HG02763 (cell line): ENCODE data around the gene PAXIP1.

Experiments
- ATAC-seq: cut with Tn5 transposase; IDR thresholded peaks from one replicate; pipeline ENCODE4 v1.9.1; 2021; ENCODE audit warnings: mild to moderate bottlenecking, moderate library complexity; ENCODE audit not compliant: unreplicated experiment

The PAXIP1 gene

DNA sequence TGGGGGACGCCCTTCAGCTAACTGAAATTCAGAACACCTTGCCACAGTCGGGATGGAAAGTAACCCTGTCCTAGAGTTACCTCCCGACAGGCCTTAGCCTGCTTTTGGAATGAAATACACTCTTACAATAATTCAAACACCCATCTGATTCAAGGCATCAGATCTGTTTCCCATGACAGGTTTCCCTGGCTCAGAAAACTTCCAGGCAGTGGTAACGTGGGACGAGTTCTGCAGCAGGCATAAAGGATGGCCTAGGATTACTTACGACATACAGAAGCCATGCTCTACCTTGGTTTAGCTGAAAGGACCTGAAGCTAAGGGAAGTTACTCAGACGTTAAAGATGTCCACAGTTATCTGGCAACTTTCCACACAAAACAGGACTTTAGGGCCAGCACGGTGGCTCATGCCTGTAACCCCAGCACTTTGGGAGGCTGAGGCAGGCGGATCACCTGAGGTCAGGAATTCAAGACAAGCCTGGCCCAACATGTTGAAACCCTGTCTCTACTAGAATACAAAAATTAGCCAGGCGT, 5.0 kb downstream of the PAXIP1 start:
- no peak for ATAC-seq

DNA sequence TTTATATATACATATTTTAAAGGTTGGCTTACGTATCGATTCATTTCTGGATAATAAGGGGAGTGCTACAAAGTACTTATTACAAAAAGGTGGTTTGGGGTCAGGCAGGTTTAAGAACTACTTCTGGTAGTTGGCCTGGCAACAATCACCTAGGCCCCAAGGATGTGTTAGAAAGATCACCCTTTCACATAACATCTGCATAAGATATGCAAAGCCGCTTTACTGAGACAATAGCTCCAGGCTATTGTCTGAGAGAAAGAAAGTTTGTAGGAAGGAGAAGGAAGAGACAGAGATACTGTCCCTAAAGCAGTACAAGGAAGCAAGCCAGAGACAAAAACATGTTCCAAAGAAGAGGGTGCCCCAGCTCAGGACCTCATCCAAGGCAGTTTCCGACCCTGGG, 6.2 kb downstream of the PAXIP1 start:
- ATAC-seq = no peak

DNA sequence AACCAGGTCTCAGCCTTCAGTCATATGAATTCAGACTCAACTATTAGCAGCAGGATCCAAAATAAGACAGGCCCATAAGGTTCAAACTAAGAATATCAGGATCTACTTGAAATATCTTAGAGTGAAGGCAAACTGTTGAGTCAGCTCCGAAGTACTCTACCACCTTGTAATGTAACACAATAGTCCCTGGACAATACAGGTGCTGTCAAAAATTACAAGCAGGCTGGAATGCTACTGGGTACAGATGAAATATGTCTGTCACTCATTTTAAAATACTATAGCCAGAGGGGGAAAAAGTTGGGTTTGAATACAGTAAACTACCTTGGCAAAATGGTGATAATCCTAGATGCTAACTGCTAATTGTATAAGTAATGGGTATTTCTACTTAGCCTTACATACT, 6.8 kb downstream of the PAXIP1 start:
- no peak for ATAC-seq

DNA sequence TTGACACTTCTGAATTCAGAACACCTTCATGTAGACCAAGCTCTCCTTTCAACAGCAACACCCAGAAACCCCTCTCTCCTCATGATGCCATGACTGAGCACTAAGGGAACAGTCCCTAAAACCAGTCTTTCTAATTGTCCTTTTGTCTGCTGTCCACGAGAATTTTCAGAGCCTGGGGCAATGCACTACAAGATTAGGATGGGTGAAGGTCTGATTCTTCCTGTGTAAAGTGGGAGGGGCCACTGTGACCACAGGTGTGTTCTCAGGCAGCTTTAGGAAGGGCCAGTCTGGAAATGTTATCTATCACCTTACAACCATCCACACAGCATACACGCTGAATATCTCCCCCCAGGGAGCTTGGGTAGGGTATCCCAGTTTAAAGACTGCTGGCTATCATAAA, 7.9 kb downstream of the PAXIP1 start:
- ATAC-seq = no peak

DNA sequence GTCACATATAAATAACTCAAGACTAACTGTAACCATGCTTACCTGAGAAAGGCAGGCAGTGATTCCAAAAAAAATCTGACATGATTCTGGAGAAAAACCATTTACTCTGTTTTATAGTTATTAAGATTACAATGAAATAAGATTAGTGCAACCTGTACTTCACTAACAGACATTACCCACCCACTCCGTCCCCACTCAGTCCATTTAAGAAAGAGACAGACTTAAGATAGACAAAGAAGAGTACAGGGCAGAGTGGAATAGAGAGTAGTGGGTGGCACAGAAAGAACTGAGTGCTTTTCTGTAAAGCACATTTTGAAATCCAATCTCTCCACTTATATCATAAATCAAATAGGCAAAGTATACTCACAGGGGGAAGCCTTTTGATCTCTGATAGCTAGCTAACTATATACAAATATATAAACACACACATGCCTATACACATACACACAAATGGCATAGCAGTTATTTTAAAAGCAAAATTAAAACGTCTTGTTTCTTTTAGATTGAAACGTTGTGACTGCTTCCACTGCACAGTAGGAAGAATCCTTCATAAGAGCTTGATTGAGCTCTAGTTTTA, 11.9 kb downstream of the PAXIP1 start:
- no peak for ATAC-seq

DNA sequence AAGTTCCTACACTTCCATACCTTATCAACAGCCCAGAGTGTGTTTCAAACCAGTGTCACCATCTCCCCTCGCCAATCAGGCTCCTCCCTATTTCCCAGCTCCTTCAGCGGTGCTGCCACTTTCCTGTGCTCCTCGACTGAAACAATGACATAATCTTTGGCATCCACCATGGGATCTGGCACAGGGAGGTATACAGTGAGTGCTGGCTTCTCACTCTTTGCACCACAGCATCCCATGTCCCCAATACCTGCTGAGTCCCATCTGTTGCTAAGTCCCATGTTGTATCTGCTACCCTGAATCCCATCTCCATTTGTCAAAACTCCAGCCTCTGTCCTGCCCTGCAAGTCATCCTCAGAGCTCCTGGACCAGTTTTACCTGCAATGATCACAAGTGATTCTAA, 15.4 kb downstream of the PAXIP1 start:
- ATAC-seq = no peak

DNA sequence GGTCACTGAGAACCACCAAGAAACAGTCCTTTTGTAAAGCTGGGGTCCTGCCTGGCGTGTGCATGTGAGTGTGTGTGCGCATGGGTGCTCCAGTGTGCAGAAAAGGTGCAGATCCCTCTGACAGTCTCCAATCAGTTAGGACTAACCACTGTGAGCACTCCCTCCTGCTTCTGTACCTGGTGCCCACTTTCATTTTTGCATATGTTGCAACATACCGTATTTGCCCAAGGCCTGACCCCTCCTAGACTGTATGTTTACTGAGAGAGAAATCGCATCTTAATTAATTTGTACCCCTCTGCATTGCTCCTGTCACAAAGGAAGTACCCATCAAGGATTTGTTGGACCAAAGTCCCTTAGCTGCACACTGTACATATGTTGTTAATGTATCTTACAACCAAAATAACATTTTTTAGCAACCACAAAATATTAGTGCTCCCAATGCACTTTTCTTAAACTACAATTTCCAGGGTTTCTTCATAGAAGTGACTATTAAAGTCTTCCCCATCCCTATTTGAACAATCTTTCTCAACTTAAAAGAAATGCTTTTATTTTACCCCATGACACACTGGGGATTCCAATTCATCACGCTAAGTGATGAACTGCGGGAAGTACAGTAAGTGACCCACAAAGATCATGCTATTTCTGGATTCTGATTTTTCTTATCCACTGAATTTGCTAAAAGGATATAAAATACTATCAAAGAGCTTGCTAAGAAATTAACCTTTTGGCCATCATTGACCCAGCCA, 16.6 kb downstream of the PAXIP1 start:
- ATAC-seq = no peak

DNA sequence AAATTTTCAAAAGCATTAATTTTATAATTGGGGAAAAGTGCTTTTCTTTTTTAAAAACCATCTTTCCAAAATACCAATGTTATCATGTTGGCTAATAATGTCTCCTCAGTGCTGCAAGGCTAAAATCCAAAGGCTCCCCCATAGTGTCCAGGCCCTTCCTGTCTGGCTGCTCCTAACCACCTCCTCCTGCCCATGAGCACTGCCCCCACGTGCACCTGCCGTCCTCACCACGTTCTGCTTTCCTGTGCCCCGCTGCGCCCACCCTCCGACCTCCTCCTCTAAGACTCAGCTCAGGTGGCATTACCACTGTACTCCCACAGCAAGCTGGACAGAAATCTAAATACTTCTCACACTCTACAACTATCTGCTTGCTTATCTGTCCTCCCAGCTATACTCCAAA, 17.7 kb downstream of the PAXIP1 start:
- no peak for ATAC-seq

DNA sequence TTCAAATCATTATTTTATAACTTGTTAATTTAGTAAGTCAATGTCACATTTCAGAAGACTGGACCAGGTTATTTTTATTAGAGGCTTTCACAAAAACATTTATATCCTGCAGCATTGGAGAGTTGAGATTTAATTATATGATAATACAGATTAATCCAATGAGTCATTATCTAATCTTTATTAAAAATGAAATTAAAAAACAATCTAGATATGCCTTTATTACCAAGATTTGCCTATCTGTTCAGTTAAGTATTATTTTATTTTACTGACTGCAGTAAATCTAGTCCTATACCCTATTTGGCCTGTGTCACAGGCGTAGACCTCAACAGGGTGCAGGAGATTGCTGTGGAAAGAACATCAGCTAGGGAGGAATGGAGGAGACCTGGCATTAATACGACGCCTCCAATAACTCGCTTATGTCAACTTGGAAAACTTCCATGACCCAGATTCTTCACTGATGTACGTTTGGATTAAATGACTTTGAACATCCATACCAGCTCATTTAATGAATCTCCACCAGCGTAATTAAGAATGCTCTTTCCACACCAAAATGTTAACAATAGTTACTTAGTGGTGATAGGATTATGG, 18.2 kb downstream of the PAXIP1 start:
- no peak for ATAC-seq

DNA sequence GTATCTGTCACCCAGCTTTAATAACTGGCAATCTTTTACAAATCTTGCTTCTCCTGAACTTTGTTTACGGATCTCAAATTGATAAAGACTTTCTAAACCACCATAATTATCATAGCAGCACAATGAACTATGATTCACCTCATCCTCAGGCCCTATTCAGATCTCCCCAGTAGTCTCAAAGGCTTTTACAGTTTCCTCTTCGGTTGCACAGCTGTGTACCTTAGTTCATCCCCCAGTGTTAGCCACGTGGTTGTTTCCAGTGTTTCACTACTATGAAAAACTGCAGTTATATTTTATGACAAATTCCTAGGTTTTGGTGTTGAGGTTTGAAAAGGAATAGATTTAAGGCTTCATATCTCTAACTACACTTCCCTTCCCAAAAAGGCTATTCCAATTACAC, 24.9 kb downstream of the PAXIP1 start:
- ATAC-seq = no peak

DNA sequence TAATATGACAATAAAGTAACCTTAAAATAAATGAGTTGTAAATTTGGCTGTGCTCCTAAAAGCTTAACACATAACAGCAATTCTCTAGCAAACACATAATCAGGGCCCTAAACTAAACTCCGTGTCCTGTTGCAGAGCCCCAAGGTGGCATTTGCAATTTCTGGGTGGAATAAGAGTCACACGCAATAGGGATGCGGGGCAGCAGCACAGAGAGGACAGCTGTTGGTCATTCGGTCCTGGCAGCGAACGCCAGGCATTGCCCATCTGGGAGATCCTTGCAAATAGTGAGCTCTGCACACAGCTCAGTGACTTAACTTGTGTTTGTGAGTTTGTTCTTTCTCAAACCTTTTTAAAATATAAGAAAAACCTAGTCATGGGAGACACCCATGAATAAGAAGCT, 25.7 kb downstream of the PAXIP1 start:
- no peak for ATAC-seq

DNA sequence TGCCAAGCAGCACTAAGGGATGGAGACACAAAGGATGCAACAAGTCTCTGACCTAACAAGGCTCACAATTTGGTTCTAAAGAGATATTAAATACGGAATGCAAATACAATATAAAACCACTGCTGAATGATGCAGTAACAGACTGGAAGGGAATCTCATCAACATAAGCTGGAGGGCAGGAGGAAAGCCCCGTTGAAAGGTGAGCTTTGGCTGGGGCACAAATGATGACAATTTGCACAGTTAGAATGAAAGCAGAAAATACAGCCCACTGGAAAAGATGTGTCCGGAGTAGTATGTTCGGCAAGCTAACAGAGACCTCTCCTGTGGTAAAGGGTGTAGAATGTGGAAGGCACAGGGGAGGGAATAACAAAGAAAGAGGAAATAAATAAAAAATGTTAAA, 26.1 kb downstream of the PAXIP1 start:
- ATAC-seq = no peak

DNA sequence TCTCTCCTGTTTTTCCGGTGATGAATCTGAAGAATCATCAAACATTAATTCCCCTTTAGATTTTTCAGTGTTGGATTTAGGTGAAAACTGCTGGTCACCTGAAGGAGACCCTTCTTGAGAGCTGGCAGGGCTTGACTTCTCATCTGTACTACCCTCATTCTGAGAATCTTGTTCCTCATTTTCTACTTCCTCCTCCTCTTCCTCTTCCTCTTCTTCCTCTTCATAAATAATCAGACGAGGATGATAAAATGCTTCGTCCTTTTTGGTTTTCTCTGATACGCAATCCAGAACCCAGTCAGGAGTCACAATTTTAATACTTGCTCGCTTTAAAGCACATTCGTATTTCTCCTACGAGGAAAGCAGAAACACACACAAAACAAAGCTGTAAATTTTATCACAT, 26.9 kb downstream of the PAXIP1 start:
- no peak for ATAC-seq

DNA sequence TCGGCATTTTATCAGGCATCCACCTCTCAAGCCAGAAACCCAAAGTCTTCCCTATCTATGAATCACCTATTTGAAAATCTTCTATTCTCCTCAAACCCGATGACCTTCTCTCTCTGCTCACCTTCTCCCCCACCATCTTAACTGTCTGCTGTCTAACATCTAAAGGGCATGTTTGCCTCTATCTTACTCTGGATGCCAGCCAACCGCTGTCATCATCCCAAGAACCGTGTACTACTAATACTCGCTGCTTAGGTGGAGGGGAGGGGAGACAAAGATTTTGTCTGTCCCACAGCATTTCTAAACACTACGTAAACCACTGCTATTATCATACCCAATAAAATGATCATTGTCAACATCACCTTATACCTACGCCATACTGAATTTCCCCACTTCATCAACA, 29.5 kb downstream of the PAXIP1 start:
- no peak for ATAC-seq

DNA sequence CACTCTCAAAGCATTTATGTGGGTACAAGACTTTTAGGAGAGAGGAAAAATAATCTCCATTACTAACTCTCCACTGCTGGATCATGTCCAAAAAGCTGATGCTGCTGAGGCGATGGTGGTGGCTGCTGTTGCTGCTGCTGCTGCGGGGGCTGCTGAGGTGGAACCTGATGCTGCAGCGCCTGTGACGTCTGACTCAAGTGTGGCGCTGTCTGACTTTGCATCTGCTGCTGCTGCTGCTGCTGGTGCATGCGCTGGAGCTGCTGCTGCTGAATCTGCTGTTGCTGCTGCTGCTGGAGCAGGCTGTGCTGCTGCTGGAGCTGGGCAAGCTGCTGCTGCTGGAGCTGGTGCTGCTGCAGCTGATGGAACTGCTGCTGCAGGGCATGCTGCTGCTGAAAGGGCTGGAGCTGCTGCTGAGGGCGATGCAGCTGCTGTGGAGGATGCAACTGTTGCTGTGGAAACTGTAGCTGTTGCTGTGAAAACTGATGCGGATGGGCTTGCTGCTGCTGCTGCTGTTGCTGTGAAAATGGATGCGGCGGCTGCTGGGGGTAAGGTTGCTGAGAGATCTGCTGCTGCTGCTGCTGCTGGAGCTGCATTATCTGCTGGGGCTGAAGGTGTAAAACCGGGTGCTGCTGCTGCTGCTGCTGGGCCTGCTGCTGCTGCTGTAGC, 34.5 kb downstream of the PAXIP1 start:
- no peak for ATAC-seq

DNA sequence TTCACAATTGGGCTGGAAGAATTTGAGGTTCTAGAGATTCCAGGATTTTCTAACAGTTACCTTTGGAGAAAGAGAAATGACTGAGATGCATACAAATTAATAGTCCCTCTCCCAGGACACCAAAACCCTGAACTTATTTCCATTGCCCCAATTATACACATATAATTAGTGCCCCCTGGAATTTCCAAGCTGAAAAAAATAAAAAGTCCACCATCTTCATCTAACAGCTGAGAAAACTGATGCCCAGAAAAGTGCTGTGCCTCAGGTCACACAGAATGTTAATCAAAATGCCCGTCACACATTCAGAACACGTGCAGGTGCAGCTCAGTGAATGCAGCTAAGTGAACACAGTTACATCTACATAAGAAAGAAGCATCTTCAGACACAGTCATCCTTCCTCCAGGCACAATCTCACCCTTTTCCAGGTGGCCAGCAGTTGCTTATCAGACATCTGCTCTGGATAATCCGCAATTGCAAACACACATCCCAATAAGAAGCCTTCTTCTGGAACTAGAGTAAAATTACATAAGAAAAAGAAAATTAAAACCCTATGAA, 35.4 kb downstream of the PAXIP1 start:
- ATAC-seq = no peak

DNA sequence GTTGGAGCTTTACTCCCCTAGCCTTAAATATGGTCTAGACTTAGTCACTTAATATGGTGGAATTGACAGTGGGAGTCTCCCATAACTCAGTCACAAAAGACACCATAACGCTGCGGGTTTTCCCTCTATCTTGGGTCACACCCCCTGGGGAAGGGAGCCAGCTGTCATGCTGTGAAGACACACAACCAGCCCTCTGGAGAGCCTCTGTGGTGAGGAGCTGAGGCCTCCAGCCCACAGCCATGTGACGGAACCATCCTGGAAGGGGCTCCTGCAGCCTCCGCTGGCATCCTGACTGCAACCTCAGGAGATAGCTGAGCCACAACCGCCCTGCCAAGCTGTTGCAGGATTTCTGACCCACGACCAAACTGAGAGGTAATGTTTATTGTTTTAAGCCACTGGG, 37.9 kb downstream of the PAXIP1 start:
- ATAC-seq = no peak

DNA sequence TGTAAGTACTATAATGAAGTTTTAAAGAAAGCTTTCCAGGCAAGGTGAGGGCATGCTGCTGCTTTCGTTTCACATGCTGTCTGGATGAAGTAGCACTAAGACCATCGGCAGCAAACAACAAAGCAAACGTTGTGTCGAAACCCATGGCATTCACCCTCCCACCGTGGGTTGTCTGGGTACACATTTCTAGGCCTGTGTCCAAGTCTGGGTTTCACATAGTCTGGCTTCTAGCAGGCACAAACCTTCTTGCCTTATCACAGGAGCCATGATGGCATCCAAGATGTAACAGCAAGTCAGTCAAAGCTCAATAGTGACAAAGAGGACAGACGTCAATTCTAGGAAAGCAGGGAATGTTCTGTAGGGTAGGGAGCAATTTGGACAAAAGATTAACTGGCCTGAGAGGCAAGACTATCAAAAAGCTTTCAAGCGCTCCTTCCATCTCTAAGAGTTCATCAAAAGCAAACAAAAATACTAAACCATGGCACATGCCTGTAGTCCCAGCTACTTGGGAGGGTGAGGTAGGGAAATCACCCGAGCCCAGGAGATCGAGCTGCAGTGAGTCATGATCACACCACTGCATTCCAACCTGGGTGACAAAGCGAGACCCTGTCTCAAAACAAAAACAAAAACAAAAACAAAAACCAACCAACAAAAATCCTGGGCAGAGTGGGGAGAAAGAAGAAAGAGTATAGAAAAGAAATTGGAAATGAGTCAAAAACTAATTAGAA, 42.7 kb downstream of the PAXIP1 start:
- ATAC-seq = no peak

DNA sequence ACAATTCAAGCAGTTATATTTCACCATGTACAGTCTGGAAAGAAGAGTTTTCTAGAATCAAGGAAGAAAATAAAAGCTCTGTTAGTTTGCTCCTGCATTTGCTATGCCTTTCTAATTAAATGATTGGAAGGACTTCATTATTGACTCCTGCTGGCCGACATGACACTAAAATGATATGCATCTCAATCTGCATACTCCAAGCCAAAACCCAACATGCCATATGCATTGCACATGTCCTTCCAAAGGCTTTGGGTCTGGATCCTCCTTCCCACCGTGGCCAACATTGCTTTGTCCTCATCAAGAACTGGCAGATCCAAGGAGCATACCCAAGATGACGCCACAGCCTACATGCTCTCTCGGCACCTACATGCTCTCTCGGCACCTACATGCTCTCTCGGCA, 46.5 kb downstream of the PAXIP1 start:
- ATAC-seq = no peak

DNA sequence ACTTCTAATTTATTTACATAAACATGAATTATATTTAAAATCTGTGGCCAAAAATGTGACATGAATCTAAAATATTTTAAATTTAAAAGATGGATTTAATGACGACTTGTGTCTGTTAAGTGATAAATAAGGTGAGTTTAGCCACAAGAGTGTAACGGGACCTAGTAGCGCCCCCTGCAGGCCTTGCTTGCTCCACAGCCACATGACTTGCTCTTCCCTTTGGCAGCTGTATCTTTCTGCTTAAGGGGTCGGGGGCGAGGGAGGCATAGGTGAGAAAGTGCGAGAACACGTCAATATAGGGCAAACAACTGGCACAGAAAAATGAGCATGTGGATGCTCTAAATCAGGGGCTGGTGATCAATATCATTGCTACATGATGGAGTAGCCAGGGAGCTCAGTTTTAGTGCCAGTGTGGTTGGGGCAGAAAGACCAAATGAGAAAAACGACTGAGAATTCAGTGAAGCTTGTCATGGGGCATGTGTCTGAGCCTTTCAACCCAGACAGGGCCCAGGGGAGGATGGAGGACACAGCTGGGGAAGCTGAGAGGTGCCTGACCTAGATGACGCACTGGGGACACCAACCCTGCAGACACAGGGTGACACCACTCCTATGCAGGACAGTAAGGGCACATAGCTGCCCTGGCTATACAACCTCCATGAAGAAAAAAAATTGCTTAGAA, 49.8 kb downstream of the PAXIP1 start:
- no peak for ATAC-seq
